Hypothalamus (tissue), 51 donors: Measurements from ENCODE around the gene MED22.
"Not testable (repeated sequence)": the region's sequence is repeated elsewhere in the genome, so short reads cannot be mapped to it uniquely, and the experiment has no call there.

ENCODE experiments used
- DNase-seq, 51 donors: peaks; one replicate each; lab custom pipeline; 2025; lab: John Stamatoyannopoulos, UW

The MED22 gene

DNA sequence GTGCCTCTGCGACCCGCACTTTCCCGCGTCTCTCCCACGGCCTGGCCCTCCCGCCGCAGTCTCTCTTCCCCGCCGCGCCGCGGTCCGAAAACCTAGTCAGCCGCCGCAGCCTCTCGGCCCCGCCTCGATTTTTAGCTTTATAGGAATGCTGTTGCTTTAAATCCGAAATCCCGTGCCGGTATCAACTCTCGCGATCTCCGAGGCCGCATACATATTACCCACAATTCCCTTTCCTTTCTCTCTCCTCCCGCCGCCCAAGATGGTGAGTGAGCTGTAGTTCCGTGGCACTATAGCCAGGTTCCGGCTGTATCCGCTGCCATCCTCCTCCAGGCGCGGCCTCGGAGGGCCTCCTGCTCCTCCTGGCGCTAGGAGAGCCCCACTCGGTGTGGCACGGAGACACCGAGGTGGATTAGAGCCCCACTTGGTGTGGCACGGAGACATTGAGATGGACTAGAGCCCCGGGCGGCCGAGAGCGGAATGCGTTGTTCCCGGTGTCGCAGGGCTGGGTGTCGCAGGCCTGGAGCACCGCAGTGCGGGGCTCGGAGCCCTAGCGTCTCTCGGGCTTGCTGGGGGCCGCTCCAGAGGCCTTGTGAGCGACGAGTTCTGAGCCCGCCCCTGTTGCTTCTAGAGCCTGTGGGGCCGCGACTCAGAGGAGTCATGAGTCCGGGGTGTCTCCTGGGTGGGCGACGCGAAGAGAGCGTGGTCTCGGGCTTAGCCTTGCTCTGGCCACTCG lies at the start of gene MED22, which contains the start of gene RPL7A:
MED22 (minus strand) TSS at position 147 of the 733 bp plus-strand sequence. CDS start 1,469 bp downstream, outside the sequence.
RPL7A (plus strand) TSS at position 234 of the 733 bp plus-strand sequence; CDS start at position 260, 26 bp downstream.
- DNase-seq = peak; percentile 41 to 95 (median 78)

DNA sequence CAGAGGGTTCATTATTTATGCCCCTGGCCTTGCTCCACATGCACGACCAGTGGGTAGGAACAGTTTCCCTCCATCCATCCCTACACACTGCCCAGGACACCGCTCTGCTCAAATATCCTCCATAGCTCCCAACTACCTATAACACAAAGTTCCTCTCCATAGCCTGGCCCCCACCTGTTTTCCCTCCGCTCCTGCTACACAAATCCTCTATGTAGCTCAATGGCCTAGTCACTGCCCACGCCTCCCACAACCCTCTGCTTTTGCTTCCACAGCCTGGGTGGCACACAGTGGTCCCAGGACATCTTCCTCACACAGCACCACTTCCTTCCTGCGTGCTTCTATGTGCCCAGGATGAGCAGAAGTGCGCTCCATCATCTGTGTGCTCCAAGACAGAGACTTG lies 49.4 kb upstream of the MED22 start:
- no peak for DNase-seq

DNA sequence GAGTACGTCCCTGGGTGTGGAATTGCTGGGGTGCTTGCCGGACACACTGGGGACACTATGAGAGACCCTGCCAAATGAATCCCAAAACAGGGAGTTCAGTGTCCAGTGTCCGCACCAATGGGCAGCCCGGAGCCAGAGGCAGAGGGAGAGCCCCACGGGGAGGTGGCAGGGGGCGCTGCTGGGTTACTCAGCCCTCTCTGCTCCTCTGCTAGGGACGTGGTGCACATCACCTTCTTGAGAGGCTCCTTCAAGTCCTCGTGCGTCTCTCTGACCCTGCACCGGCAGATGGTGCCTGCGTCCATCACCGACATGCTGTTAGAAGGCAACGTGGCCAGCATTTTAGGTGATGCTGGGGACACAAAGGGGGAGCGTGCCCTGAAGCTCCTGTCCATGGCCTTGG lies 49.0 kb upstream of the MED22 start:
- DNase-seq = peak in 2 of 51 donors; percentile 7 to 23

DNA sequence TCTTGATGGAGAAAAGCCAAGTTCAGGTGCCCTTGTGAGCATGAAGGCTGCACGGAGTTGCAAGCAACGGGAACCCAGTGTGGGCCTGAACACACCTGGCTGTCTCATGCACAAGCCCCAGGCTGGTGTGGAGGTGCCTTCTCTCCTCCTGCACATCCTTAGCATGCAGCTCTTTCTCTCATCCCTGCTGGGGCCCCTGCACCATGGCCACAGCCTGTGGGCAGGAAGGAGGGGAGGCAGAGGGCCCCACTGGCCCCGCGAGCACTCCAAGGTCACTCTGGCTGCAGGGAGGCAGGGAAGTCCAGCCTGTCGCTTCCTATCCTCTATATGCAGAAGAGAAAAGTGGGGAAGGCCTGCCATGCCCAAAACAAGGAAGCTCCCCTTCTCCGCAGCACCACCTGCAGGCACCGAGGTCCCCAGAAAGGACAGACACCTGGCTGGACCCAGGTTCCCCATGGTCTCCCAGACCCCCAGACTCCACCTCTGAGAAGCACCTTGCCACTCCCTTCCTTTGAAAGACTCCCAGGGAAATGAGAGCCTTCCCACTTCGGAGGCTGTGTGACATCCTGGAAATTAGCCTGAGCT lies 46.8 kb upstream of the MED22 start:
- no peak for DNase-seq

DNA sequence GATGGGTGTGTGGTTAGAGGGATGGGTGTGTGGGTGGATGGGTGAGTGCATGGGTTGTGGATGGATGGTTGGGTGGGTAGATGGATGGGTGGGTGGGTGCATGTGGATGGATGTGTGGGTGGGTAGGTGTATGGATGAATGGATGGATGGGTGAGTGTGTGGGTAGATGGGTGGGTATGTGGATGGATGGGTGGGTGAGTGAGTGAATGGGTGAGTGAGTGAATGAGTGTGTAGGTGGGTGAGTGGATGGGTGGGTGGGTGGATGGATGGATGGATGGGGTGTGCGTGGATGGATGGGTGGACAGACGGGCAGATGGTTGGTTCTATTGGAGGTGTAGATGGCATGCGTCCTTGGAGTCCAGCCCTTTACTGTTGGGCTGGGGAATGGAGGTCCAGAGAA lies 45.5 kb upstream of the MED22 start:
- no peak for DNase-seq

DNA sequence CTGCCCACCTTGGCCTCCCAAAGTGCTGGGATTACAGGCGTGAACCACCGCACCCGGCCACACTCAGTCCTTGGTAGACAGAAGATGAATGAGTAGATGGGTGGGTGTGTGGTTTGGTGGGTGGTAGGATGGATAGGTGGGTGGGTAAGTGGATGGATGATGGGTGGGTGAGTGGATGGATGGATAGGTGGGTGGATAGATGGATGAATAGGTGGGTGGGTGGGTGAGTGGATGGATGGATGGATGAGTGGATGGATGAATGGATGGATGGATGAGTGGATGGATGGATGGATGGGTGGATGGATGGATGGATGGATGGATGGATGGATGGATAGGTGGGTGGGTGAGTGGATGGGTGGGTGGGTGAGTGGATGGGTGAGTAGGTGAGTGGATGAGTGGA lies 44.4 kb upstream of the MED22 start:
- DNase-seq = not testable (repeated sequence)

DNA sequence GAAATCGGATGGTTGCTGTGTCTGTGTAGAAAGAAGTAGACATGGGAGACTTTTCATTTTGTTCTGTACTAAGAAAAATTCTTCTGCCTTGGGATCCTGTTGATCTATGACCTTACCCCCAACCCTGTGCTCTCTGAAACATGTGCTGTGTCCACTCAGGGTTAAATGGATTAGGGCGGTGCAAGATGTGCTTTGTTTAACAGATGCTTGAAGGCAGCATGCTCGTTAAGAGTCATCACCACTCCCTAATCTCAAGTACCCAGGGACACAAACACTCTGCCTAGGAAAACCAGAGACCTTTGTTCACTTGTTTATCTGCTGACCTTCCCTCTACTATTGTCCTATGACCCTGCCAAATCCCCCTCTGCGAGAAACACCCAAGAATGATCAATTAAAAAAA lies 43.5 kb upstream of the MED22 start:
- not testable (repeated sequence) for DNase-seq

DNA sequence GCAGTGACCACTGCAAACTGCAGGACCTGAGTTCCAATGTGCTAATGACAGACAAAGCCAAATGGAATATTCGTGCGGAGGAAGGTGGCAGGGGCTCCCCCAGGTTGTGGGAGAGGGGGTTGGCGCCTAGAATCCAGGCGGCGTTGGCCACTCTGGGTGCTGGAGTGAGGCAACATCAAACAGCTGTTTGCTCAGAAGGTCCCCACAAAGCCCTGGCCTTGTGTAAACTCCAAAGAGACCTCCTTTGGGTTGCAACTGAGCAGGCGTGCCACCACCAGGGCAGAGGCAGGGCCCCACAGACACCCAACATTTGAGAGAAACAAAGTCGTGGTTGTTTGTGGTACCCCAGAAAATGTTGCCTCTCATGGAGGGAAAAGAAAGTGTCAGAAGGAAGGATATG lies 42.8 kb upstream of the MED22 start:
- no peak for DNase-seq

DNA sequence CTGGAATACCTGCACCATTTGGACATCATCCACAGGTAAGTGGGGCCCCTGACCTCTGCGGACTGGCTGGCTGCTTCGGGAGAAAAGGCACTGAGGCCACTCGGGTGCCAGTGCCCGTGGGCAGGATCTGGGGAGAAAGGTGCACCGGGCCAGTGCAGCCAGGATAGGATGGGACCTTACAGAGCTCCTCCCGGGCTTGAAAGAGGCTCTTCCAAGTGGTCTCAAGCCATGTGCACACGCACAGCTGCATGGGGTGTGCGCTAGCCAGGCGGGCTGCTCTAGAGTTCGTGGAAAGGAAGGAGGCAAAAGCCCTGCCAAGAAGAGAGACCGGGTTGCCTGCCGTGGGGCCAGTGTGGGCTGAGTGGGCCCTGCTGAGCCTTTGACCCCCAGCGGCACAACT lies 41.6 kb upstream of the MED22 start:
- no peak for DNase-seq

DNA sequence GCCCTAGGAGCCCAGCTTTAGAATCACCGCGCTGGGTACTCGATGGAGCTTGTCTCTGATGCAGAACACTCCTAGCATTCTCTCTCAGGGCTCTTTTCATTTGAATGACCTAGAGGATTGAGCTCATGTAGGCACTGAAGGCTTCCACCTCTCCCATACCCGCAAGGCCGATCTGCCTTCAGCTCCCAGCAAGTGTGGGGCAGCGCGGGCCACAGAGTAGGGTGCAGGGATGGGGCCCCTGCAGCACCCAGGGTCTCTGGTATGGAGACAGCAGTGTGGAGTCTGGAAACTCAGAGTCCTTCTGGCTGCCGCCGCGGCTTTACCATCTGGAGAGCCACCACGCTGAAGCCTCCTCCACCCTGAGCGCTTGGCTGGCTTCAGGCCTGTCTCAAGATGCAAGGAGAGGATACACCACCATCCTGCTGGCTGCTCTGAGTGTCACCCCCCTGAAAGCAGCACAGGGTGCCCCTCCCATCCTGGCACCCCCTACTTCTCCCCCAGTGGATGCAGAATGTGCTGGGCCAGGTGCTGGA lies 41.2 kb upstream of the MED22 start:
- DNase-seq = no peak

DNA sequence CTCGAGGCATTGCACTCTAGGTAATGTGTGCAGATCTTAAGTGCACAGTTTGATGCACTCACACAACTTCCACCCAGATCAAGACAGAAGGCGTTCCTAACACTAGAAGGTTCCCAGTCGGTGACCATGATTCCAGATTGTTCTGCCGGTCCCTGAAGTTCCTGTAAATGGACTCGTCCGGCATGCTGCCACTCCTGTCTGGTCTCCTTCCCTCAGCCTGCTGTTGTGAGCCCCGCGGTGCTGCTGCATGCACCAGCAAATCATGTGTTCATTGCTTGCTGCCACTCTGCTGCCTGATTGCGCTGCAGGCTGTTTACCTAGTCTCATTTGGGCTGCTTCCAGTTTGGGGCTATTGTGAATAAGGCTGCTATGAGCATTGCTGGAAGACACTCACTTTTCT lies 39.7 kb upstream of the MED22 start:
- DNase-seq = no peak

DNA sequence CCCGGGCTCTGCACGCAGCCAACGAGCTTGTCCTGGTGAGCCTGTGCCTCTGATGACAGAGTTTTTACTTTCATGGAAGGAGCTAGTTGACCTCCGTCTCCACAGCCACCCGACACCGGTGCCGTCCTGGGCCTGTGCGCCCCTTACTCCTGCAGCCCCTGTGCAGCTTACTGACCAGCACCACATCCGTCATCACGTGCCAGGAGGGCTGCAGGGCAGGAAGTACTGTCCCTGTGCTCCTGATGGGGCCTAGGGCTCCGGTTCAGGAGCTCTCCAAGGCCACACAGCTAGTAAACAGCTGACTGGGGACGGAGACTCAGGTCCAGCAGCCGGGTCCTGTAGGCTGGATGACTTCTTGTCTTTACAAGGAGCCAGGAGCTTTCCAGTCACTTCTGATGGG lies 38.4 kb upstream of the MED22 start:
- no peak for DNase-seq

DNA sequence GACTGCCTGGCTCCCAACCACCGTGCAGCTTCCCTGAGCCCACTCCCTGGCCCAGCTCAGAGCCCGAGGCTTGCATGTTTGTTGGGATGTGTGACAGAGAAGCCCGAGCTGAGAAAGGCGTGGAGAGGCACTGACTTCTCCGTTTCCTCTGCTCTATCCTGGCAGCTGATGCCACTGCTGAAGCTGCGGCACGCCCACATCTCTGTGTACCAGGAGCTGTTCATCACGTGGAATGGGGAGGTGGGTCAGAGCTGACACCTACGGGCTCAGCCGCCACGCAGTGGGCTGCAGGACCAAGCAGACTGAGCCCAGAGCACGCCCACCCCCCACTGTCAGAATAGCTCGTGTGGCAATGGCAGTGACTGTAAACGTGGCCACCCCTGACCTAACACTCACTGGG lies 37.5 kb upstream of the MED22 start:
- peak in 1 of 51 donors; percentile 46 for DNase-seq

DNA sequence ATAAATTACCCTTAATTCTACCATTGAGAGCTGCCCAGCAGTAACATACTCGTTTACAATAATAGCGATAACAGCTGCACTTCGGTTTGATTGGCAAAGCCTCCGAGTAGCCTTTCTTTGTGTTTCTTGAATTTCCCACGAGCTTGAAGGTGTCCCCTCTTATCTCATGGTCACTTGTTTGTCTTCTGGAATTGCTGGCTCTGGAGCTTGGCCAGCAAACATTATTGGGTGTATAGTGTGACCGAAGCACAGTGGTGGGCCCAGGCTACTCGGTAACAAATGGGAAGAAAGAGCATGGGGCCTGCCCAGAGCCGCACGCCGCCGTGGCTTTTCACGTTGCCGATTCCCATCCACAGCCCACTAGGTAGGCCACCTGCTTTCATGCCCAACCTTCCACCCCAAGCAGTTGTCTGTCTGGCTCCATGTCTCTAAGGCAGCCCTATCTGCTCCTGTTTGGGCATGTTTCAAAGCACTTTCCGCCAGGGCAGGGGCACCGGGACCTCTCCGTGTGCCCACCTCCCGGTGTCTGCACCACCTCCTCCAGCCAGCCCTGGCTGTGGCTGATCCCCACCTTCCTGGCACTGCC lies 36.9 kb upstream of the MED22 start:
- no peak for DNase-seq

DNA sequence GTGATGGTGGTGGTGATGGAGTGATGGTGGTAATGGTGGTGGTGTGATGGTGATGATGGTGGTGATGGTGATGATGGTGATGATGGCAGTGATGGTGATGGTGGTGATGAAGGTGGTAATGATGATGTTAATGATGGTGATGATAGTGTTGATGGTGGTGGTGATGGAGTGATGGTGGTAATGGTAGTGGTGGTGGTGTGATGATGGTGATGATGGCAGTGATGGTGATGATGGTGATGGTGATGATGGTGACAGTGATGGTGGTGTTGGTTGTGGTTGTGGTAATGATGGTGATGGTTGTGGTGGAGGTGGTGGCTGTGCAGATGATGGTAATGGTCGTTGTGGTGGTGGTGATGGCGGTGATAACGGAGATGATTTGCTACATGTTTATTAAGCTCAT lies 35.5 kb upstream of the MED22 start:
- DNase-seq = no peak

DNA sequence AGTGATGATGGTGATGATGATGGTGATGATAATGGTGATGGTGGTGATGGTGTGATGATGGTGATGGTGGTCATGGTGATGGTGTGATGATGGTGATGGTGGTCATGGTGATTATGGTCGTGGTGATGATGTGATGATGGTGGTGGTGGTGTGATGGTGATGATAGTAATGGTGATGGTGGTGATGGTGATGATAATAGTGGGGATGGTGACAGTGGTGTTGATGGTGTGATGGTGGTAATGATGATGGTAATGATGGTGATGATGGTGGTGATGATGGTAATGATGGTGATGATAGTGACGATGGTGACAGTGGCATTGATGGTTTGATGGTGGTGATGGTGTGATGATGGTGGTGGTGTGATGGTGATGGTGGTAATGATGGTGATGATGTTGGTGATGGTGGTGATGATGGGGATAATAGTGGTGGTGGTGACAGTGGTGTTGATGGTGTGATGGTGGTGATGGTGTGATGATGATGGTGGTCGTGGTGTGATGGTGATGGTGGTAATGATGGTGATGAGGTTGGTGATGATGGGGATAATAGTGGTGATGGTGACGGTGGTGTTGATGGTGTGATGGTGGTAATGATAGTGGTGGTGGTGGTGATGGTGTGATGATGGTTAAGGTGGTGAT lies 34.7 kb upstream of the MED22 start:
- DNase-seq = no peak

DNA sequence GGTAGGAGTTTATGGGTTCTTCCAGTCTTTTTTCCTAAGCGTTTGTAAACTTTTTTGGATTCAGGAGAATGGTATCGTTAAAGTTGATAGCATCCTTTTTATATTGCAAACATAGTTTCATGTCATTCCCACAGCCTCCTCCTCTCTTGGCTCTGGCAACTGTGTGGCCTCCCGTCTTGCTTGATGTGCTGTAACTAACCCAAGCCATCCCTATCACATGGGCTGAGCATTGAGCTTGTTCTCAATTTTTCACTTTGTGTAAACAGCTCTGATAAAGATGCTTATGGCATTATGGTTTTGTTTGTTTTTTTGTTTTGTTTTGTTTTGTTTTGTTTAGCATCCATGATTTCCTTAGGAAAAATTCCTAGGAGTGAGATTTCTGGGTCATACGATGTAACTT lies 32.8 kb upstream of the MED22 start:
- no peak for DNase-seq

DNA sequence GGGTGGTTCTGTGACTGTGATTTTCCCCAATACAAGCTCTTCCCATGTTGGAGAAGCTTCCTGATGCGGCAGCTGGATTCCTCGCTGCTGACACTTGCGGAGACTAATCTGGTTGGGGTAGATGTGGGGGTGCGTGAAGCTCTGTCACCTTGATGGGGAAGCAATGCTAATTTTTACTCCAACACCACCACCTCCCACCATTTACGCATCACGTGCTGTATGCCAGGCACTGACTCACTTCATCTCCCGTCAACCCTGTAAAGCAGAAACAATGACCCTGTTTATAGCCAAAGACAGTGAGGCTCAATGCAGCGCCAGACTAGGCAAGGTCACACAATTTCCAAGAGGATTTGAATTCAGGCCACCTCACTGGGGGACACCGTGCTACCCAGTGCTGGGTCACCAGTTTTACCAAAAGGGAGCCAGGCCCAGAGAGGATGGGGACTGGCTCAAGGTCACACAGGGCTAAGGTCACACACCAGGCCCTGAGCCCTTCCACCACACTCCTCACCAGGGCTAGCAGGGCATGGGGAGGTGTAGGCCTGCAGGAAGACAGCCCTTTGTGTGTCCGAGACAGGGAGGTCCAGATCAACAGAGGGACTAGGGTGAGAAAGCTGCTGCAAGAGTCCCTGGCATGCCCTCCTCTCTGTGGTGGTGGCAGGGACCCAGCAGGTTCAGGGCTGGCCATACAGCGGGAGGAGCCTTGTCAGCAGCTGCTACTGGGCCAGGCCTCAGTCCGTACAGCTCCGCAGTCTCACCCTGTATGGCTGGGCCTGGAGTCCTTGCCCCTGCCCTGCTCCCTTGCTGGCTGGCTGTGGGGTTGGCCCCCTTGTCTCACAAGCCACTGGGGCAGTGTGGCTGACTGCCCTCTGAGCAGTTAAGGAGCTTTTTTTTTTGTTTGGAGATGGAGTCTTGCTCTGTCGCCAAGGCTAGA lies 31.5 kb upstream of the MED22 start:
- DNase-seq = peak in 13 of 51 donors; percentile 9 to 66 (median 30)

DNA sequence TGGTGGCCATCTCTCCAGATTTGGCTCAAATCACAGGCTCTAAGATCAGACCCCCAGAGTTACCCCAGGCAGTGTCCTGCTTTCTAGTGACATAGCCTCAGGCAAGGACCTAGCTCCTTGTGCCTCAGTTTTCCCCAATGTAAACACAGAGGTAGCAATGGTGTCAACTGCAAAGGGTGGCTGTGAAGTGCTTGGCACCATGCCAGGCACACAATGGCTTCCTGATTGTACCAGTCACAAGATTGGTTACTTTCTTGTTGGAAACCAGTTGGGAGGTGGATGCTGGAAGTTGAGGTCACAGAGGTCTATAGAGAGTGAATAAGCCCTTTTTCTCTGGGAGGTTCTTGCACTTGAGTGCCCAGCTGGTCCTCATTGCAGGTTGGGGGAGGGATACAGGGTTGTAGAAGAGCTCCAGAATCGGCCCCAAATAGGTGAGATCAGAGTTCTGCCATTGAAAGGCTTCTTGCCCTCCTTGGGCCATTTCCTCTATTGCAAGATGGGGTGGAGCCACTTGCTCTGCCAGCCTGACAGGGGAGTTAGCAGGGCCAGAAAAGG lies 30.6 kb upstream of the MED22 start:
- no peak for DNase-seq

DNA sequence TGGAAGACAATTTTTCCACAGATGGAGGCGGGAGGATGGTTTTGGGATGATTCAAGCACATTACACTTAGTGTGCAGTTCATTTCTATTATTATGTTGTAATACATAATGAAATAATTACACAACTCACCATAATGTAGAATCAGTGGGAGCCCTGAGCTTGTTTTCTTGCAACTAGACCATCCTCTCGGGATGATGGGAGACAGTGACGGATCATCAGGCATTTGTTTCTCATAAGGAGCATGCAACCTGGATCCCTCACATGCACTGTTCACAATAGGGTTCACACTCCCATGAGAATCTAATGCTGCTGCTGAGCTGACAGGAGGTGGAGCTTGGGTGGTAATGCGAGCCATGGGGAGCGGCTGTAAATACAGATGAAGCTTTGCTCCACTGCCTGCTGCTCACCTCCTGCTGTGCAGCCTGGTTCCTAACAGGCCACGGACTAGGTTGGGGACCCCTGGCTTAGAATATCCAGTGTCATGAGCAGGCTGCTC lies 29.8 kb upstream of the MED22 start:
- no peak for DNase-seq
